Left renal pelvis (tissue), 4 donors: ENCODE results near the gene MIER1. TPM values are rescaled to one million over a fixed set of nuclear protein-coding genes. Genes with fewer than 3 reads are reported as not detected.
"Not testable (repeated sequence)": the region's sequence is repeated elsewhere in the genome, so short reads cannot be mapped to it uniquely, and the experiment has no call there.

Source experiments
- DNase-seq, 4 donors: peaks; one replicate each; pipeline ENCODE4 v3.0.0-alpha.2; 2013; ENCODE audit warnings: low read depth in 4 of 4, low spot score in 3 of 4
- polyA plus RNA-seq, 4 donors: library from polyadenylated mRNA; unstranded; fragments of 120-200 nt; gene quantifications; one replicate each; pipeline ENCODE4 v1.2.1, GENCODE V29; 2013; ENCODE audit not compliant: insufficient read length in 4 of 4

MIER1 gene
- 10 to 100 TPM; 34.5 to 51.1 (median 37.8) TPM for polyA plus RNA-seq

GRCh38 chr1:66924756-66925557 is at the start of gene MIER1, which contains the start of gene DNAI4:
Gene MIER1 (plus strand): TSS chr1:66924990. CDS start chr1:66925029, 39 bp downstream.
Gene DNAI4 (minus strand): TSS chr1:66924856. CDS start chr1:66924831, 25 bp downstream.
- peak; percentile 92 to 98 (median 97) for DNase-seq

GRCh38 chr1:66876664-66877063 is 48.1 kb upstream of the MIER1 start:
- DNase-seq = no peak

GRCh38 chr1:66889030-66889429 is 35.8 kb upstream of the MIER1 start:
- DNase-seq = no peak

GRCh38 chr1:66890621-66891020 is 34.2 kb upstream of the MIER1 start:
- no peak for DNase-seq

- no peak for DNase-seq
These were observed 31.1 kb upstream of the MIER1 start for GRCh38 chr1:66893712-66894111.

GRCh38 chr1:66915203-66915602 is 9.6 kb upstream of the MIER1 start:
- DNase-seq = not testable (repeated sequence)

- DNase-seq = no peak
These were observed 8.5 kb upstream of the MIER1 start for GRCh38 chr1:66916320-66916719.

GRCh38 chr1:66917476-66917875 is 7.3 kb upstream of the MIER1 start:
- DNase-seq = no peak

GRCh38 chr1:66919063-66919462 is 5.7 kb upstream of the MIER1 start:
- no peak for DNase-seq

GRCh38 chr1:66919828-66920227 is 5.0 kb upstream of the MIER1 start:
- no peak for DNase-seq

- DNase-seq = no peak
These were observed 4.2 kb upstream of the MIER1 start for GRCh38 chr1:66920543-66920942.

GRCh38 chr1:66925558-66925910 is 744 bp downstream of the MIER1 start:
- no peak for DNase-seq

- DNase-seq = no peak
These were observed 1.2 kb downstream of the MIER1 start for GRCh38 chr1:66925944-66926343.

- DNase-seq = no peak
These were observed 2.7 kb downstream of the MIER1 start for GRCh38 chr1:66927528-66927927.

GRCh38 chr1:66929146-66929688 is 4.4 kb downstream of the MIER1 start:
- no peak for DNase-seq

- no peak for DNase-seq
These were observed 4.9 kb downstream of the MIER1 start for GRCh38 chr1:66929691-66929998.

- DNase-seq = peak; percentile 82 to 90 (median 87)
These were observed 5.4 kb downstream of the MIER1 start for GRCh38 chr1:66929999-66930822.

GRCh38 chr1:66930823-66931174 is 6.0 kb downstream of the MIER1 start:
- no peak for DNase-seq

GRCh38 chr1:66931590-66931989 is 6.8 kb downstream of the MIER1 start:
- no peak for DNase-seq

GRCh38 chr1:66932291-66932690 is 7.5 kb downstream of the MIER1 start:
- DNase-seq = no peak

GRCh38 chr1:66933887-66934700 is 9.3 kb downstream of the MIER1 start:
- no peak for DNase-seq
